ENCODE results near the gene ARMC2. TPM values are rescaled to one million over a fixed set of nuclear protein-coding genes. Genes with fewer than 3 reads are reported as not detected.
"Not testable (repeated sequence)": the region's sequence is repeated elsewhere in the genome, so short reads cannot be mapped to it uniquely, and the experiment has no call there.

The ARMC2 gene
- total RNA-seq, 1 donor from 2014 or later = 1.1 TPM

GRCh38 chr6:108831104-108831503 is 17.1 kb upstream of the ARMC2 start:
- DNase-seq (ENCODE audit: low spot score) = no peak
- no peak for ATAC-seq

DNA sequence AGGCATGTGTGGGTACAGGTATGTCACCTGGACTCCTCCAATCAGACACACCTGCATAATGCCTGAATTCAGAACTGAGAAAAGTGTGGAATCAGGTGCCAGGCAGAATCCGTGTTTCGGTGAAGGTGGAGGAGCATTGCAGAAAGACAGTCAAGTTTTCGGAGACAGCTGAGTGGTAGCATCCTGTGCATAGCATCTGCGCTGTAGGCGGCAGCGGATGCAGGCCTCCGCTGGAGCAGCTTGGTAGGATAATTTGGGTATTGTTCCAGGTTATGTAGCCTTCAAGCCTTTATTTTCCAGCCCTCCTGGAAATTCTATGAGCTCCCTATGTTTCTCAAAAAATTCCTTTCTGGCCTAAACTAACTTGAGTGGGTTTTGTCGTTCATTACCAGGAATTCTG is 15.5 kb upstream of the ARMC2 start:
- ATAC-seq = no peak
- DNase-seq (ENCODE audit: low spot score) = no peak

DNA sequence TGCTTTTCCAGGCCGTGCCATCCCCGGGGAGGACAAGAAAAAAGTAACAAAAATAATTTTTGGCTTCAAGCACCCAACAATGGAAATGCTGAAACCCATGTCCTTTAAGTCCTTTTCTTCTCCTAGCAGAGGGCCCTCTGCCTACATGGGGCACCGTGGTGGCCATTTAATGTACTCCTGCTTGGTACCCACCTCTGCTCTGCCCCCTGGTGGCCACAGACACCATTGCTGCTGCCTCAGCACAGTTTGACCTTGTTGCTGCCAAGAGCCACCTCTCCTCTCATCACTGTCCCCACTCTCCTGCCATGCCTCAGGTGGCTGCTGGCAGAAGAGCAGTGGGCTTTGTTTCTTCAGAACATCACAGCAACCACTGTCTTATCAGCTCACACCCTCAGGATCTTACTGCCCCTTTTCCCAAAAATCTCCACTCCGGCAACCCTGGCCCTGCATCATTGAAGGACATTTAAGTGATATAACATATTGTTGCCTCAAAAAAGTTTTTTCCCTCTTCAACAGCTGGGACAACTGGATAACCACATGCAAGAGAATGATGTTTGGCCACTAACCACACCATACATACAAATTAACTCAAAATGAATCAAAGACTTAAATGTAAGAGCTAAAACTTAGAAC is 12.9 kb upstream of the ARMC2 start:
- DNase-seq (ENCODE audit: low spot score) = peak; percentile 88
- ATAC-seq = peak; percentile 100

DNA sequence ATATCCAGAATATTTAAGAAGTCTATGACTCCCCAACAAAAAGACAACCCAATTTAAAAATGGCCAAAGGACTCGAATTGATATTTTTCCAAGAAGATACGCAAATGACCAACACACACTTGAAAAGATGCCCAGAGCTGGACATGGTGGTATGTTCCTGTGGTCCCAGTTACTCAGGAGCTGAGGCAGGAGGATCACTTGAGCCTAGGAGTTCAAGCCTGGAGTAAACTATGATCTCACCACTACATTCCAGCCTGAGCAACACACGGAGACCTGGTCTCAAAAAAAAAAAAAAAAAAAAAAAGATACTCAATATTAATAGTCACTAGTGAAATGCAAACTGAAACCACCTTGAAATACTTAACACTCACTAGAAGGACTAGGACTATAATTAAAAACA is 12.2 kb upstream of the ARMC2 start:
- ATAC-seq = no peak
- DNase-seq (ENCODE audit: low spot score) = no peak

DNA sequence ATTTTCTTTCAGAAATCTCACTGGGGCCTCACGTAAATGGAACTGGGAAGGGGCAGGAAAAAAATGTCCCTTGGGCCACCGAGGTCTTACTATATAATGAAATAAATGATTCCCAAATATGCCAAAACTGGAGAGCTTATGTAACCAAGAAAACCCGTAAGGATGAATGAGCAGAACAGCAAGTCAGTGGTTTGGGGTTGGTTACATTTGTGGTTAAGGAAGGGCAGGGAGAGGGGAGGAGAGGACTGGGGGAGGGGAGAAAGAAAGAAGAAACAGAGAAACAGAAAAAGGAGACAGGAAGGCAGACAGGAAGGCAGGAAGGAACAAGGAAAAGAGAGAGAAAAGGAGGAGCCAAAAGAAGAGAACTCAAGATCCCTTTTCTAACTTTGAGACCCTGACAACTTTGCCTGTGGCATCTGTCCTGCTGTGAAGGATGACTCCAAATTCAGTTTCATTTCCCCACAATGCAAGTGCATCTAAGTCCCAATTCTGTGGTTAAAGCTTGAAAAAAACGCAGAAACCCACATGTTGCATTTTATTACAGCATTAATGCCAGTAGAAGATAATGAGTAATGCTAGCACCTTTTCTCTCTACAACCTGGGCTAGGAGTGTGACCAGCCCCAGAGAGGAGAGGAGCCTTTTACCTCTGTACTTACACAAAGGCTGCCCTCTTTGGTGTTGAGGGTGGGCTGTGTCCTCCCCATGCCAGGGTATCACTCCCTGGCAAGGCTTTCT is 10.8 kb upstream of the ARMC2 start:
- DNase-seq (ENCODE audit: low spot score) (no peak), ATAC-seq (no peak)

- ATAC-seq = no peak
Measured at GRCh38 chr6:108838101-108838717, 10.0 kb upstream of the ARMC2 start.

GRCh38 chr6:108839083-108839642 is 9.1 kb upstream of the ARMC2 start:
- DNase-seq (ENCODE audit: low spot score) (no peak), ATAC-seq (no peak)

More at GRCh38 chr6:108838101-108838717, 10.0 kb upstream of the ARMC2 start:
- no peak for DNase-seq (ENCODE audit: low spot score)

- ATAC-seq (no peak), DNase-seq (ENCODE audit: low spot score) (no peak)
Measured at GRCh38 chr6:108840919-108841318, 7.3 kb upstream of the ARMC2 start.

GRCh38 chr6:108841377-108841855 is 6.8 kb upstream of the ARMC2 start:
- no peak for DNase-seq (ENCODE audit: low spot score)
- ATAC-seq = peak; percentile 73

DNA sequence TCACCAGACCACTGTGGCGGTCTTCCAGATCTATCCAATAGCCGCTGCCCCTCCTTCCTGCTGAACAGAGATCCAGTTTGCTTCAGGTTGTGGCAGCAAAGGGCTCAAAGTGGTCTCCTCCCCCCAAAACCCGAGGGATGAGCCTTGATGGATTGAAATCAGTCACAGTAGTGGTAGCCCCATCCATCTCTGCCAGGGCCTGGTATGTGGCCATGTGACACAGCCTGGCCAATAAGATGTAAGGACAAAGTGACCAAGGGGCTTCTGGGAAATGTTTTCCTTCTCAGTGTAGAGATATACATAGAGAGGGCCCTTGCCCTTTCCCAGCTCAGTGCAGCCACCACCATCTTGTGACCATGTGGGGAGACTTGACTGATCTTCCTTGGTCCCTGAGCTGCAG is 4.1 kb upstream of the ARMC2 start:
- DNase-seq (ENCODE audit: low spot score) (no peak), ATAC-seq (no peak)

DNA sequence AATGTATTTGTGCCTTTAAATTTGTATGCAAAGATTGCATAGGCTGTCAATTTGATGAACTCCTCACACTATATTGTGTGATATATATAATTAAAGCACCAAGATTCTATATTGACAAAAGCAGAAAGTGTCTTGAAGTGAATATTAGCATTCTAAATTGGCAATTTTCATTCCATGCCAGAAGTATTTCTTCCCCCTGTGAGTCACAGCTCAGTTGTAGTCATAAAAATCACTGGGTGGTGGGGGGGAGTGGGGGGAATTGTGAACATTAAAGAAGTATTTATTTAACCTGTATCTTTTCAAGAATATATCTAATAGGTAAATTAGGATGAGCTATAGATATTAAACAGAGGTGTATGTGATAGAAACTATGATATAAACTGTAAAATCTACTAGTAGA is 3.1 kb upstream of the ARMC2 start:
- ATAC-seq = no peak
- DNase-seq (ENCODE audit: low spot score) = no peak

- ATAC-seq = no peak
Measured at GRCh38 chr6:108846101-108846500, 2.1 kb upstream of the ARMC2 start.

DNA sequence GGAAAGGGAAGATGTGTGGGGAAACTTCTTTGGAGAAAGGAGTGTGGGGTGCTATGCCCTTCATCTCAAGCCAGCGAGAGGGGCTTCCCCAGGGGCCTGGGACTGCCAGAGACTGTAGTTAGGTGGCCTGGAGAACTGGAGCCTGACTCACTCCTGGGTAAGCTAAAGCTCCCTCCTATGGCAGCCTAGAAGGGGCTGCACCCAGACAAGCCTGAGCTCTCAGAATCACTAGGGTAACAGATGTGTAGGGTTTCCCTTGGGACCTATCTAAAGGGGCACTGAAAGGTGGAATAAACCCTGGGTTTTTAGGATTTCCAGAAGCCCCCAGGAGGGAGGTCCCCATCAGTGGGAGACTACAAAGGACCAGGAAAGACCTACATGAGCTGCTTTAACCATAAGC is 1.6 kb upstream of the ARMC2 start:
- no peak for DNase-seq (ENCODE audit: low spot score)
- ATAC-seq = no peak

More at GRCh38 chr6:108846101-108846500, 2.1 kb upstream of the ARMC2 start:
- DNase-seq (ENCODE audit: low spot score) = no peak

GRCh38 chr6:108847738-108848115 is 495 bp upstream of the ARMC2 start:
- no peak for ATAC-seq

GRCh38 chr6:108850669-108851465 is 2.6 kb downstream of the ARMC2 start:
- DNase-seq (ENCODE audit: low spot score) = no peak
- peak; percentile 11 for ATAC-seq

More at GRCh38 chr6:108847738-108848115, 495 bp upstream of the ARMC2 start:
- DNase-seq (ENCODE audit: low spot score) = no peak

GRCh38 chr6:108851756-108852155 is 3.5 kb downstream of the ARMC2 start:
- no peak for ATAC-seq

GRCh38 chr6:108853077-108853476 is 4.9 kb downstream of the ARMC2 start:
- ATAC-seq = no peak
- DNase-seq (ENCODE audit: low spot score) = no peak

More at GRCh38 chr6:108851756-108852155, 3.5 kb downstream of the ARMC2 start:
- no peak for DNase-seq (ENCODE audit: low spot score)

DNA sequence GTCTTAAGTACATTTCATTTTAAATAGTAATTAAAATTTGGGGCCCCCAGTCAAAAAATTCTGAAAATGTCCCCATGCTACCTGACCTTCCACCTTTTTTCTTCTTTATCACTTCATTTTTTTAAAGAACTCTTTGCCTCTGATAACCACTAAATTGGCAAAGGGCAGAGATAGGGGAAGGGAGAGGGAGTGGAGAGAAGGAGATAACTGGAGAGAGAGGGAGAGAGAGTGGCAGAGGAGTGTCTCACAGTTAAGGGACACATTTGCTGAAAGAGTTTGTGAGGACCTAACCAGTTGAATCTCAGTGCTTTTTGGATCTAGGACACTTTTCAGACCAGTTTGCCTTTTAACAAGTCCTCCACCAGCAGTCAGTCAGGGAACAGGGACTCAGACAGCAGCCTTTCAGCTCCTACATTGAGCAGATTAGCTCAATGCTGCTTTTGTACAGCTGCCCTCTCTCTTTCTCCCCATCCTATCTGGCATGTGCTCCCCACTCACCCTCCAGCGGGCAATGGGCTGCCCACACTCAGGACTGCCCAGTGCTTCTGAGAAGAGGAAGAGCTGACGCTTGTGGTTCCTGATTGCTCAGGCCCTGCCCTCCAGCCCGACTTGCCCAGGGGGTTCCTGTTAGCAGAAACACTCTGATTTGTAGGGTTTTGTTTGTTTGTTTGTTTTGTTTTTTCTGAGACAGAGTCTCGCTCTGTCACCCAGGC is 14.4 kb downstream of the ARMC2 start:
- peak; percentile 52 for ATAC-seq
- DNase-seq (ENCODE audit: low spot score) = no peak

- not testable (repeated sequence) for DNase-seq (ENCODE audit: low spot score); ATAC-seq
Measured at GRCh38 chr6:108865751-108866286, 17.6 kb downstream of the ARMC2 start.

DNA sequence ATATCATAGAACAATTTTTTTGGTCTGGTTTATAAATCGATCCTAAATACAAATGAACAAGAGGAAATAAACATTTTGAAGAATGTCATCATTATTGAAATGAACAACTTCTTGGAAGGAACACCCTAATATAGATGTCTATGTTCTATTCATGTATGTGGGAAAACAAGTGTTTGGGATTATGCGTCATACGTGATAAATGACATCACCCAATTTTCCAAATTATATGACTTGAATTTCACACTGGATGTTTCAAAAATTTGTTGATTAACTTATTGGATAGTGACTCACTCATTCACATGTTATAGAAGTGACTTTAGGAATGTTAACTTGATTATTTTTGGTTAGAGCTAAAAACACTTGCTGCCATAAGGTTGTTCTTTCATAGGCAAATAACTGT is 18.6 kb downstream of the ARMC2 start:
- DNase-seq (ENCODE audit: low spot score) (no peak), ATAC-seq (no peak)

Data from left lobe of liver (tissue), 2 donors.